H1 (cell line): ENCODE results near the gene NEK3. TPM values are rescaled to one million over a fixed set of nuclear protein-coding genes. Genes with fewer than 3 reads are reported as not detected.

ENCODE experiments used
- CTCF ChIA-PET: fragments of 300-600 bp; sonication (Branson Sonifier 250); formaldehyde crosslinking; loops from one replicate; lab custom pipeline; 2021; ENCODE audit not compliant: partially characterized antibody; lab: Charles Lee
- POLR2A ChIA-PET: fragments of 300-600 bp; sonication (Branson Sonifier 250); formaldehyde crosslinking; loops from one replicate; lab custom pipeline; 2021; ENCODE audit warnings: inconsistent platforms; ENCODE audit not compliant: partially characterized antibody; lab: Charles Lee
- DNase-seq, 2 experiments: peaks; one replicate each; pipeline versions ENCODE4 v3.0.0 to v3.0.0-alpha.2; 2010 to 2022; ENCODE audit warnings: low spot score in 2 of 2, low read depth in 1 of 2, mixed read lengths in 1 of 2
- FAIRE-seq: peaks from 2 replicates; lab custom pipeline; 2011; peaks lifted over from hg19 to GRCh38; lab: Jason Lieb, UNC
- H2AFZ ChIP-seq: 2 replicates; pipeline ENCODE4 v1.8.1; 2012; ENCODE audit warnings: low read length, inconsistent platforms
- H2AK5ac ChIP-seq: 2 replicates; pipeline ENCODE4 v1.6.1; 2013; ENCODE audit warnings: low read depth, low read length
- H2BK120ac ChIP-seq: replicated peaks from 2 replicates; pipeline ENCODE3; 2013; ENCODE audit warnings: low read depth, low read length, inconsistent platforms
- H2BK12ac ChIP-seq: 2 replicates; pipeline ENCODE4 v1.6.1; 2013; ENCODE audit warnings: low read depth, low read length
- H2BK15ac ChIP-seq: 2 replicates; pipeline ENCODE4 v1.6.1; 2013; ENCODE audit warnings: low read length
- H2BK20ac ChIP-seq: 2 replicates; pipeline ENCODE4 v1.6.1; 2013; ENCODE audit warnings: low read length
- H2BK5ac ChIP-seq: 2 replicates; pipeline ENCODE4 v1.6.1; 2013; ENCODE audit warnings: low read depth, low read length
- H3K14ac ChIP-seq: 2 replicates; pipeline ENCODE4 v1.6.1; 2013; ENCODE audit warnings: inconsistent platforms; ENCODE audit not compliant: insufficient read length
- H3K18ac ChIP-seq: 2 replicates; pipeline ENCODE4 v1.6.1; 2013; ENCODE audit warnings: low read length; ENCODE audit errors: extremely low read depth
- H3K23ac ChIP-seq: 2 replicates; pipeline ENCODE4 v1.6.1; 2013; ENCODE audit warnings: inconsistent platforms; ENCODE audit not compliant: insufficient read length
- H3K23me2 ChIP-seq: 2 replicates; pipeline ENCODE4 v1.6.1; 2013; ENCODE audit warnings: low read depth, low read length
- H3K27ac ChIP-seq: 2 replicates; pipeline ENCODE4 v1.6.1; 2011; ENCODE audit warnings: low read depth, low read length, inconsistent platforms
- H3K27me3 ChIP-seq, 4 experiments: replicated peaks in 1 of 4; 1 replicate in 1 of 4; 2 replicates in 3 of 4; pipeline versions ENCODE4 v1.6.1 to v1.8.1; 2011 to 2013; ENCODE audit warnings: low read length in 3 of 4, mild to moderate bottlenecking in 3 of 4, inconsistent platforms in 2 of 4, mixed read lengths in 2 of 4, moderate library complexity in 1 of 4; ENCODE audit not compliant: control insufficient read depth in 3 of 4, insufficient read depth in 3 of 4; ENCODE audit errors: extremely low read depth in 1 of 4
- H3K36me3 ChIP-seq, 4 experiments: 2 replicates each; pipeline versions ENCODE4 v1.6.1 to v1.8.1; 2011 to 2013; ENCODE audit warnings: mild to moderate bottlenecking in 4 of 4, low read length in 3 of 4, moderate library complexity in 2 of 4, control low read depth in 1 of 4, inconsistent platforms in 1 of 4; ENCODE audit not compliant: insufficient read depth in 4 of 4, control insufficient read depth in 2 of 4
- H3K4ac ChIP-seq: replicated peaks from 2 replicates; pipeline ENCODE3; 2013; ENCODE audit warnings: low read length, low read depth, mixed read lengths, inconsistent platforms; ENCODE audit not compliant: insufficient read length
- H3K4me1 ChIP-seq, 4 experiments: replicated peaks in 1 of 4; 1 replicate in 1 of 4; 2 replicates in 3 of 4; pipeline versions ENCODE4 v1.6.1 to v1.8.1; 2011 to 2013; ENCODE audit warnings: low read length in 3 of 4, inconsistent platforms in 2 of 4, mixed read lengths in 1 of 4; ENCODE audit not compliant: insufficient read depth in 4 of 4, control insufficient read depth in 3 of 4
- H3K4me2 ChIP-seq, 2 experiments: 2 replicates each; pipeline versions ENCODE4 v1.6.1 to v1.8.1; 2011 to 2013; ENCODE audit warnings: low read depth in 2 of 2, low read length in 2 of 2, control low read depth in 1 of 2, inconsistent platforms in 1 of 2, mild to moderate bottlenecking in 1 of 2; ENCODE audit not compliant: insufficient read depth in 1 of 2
- H3K4me3 ChIP-seq, 4 experiments: fragments of 200-600, 300-600 bp in 1 of 4; sonication (generic), shearing (Covaris generic), sonication (Bioruptor Twin) in 1 of 4; 2 replicates each; pipeline versions ENCODE4 v1.5.1 to v1.8.1; 2011 to 2016; ENCODE audit warnings: low read length in 4 of 4, low read depth in 3 of 4, control low read depth in 2 of 4, inconsistent platforms in 2 of 4, mild to moderate bottlenecking in 2 of 4, mixed read lengths in 1 of 4, moderate library complexity in 1 of 4; ENCODE audit not compliant: insufficient read depth in 2 of 4; ENCODE audit errors: extremely low read depth in 1 of 4
- H3K56ac ChIP-seq: replicated peaks from 2 replicates; pipeline ENCODE3; 2013; ENCODE audit warnings: low read depth, mild to moderate bottlenecking, mixed read lengths, low read length, inconsistent platforms; ENCODE audit not compliant: insufficient read length
- H3K79me1 ChIP-seq: 2 replicates; pipeline ENCODE4 v1.6.1; 2013; ENCODE audit warnings: low read depth, low read length, control low read depth
- H3K79me2 ChIP-seq, 2 experiments: 2 replicates each; pipeline versions ENCODE4 v1.6.1 to v1.8.1; 2012 to 2013; ENCODE audit warnings: low read length in 2 of 2, mild to moderate bottlenecking in 2 of 2, inconsistent platforms in 1 of 2; ENCODE audit not compliant: insufficient read depth in 2 of 2, control insufficient read depth in 1 of 2
- H3K9ac ChIP-seq, 4 experiments: replicated peaks in 1 of 4; 1 replicate in 1 of 4; 2 replicates in 3 of 4; pipeline versions ENCODE4 v1.6.1 to v1.8.1; 2011 to 2013; ENCODE audit warnings: low read depth in 3 of 4, low read length in 3 of 4, control low read depth in 2 of 4, mild to moderate bottlenecking in 2 of 4, moderate library complexity in 2 of 4, inconsistent platforms in 1 of 4; ENCODE audit errors: extremely low read depth in 1 of 4
- H3K9me3 ChIP-seq, 2 experiments: 2 replicates each; pipeline versions ENCODE4 v1.6.1 to v1.8.1; 2012 to 2013; ENCODE audit warnings: mild to moderate bottlenecking in 2 of 2, moderate library complexity in 2 of 2, control low read depth in 1 of 2, inconsistent platforms in 1 of 2, low read depth in 1 of 2, low read length in 1 of 2, mixed read lengths in 1 of 2; ENCODE audit not compliant: insufficient read depth in 2 of 2
- H4K20me1 ChIP-seq, 2 experiments: replicated peaks in 1 of 2; 2 replicates each; pipeline versions ENCODE3 to v1.8.1; 2011 to 2013; ENCODE audit warnings: inconsistent platforms in 2 of 2, low read length in 2 of 2, mild to moderate bottlenecking in 1 of 2; ENCODE audit not compliant: insufficient read depth in 2 of 2, control insufficient read depth in 1 of 2
- H4K5ac ChIP-seq: 2 replicates; pipeline ENCODE4 v1.6.1; 2013; ENCODE audit warnings: low read length, low read depth, mixed read lengths, inconsistent platforms; ENCODE audit not compliant: insufficient read length
- H4K8ac ChIP-seq: 2 replicates; pipeline ENCODE4 v1.8.0; 2013; ENCODE audit warnings: mild to moderate bottlenecking, moderate library complexity, low read length, inconsistent platforms; ENCODE audit not compliant: insufficient read depth; ENCODE audit errors: extremely low read depth
- H4K91ac ChIP-seq: replicated peaks from 2 replicates; pipeline ENCODE3; 2013; ENCODE audit warnings: low read length, mixed read lengths, inconsistent platforms; ENCODE audit not compliant: insufficient read length
- CHD1 ChIP-seq: IDR thresholded peaks from 2 replicates; pipeline ENCODE4 v1.6.1; 2012; ENCODE audit warnings: low read depth, low read length, improper control_type of control experiment
- CHD2 ChIP-seq: IDR thresholded peaks from 2 replicates; pipeline ENCODE4 v1.6.1; 2012; ENCODE audit warnings: low read length, improper control_type of control experiment
- EGR1 ChIP-seq: IDR thresholded peaks from 2 replicates; pipeline ENCODE4 v1.6.1; 2011; ENCODE audit warnings: low read depth, low read length, borderline replicate concordance
- EZH2 ChIP-seq: fragments of 200-600 bp; sonication (generic); IDR thresholded peaks from 2 replicates; pipeline ENCODE4 v1.7.1; 2012; ENCODE audit warnings: low read depth, mild to moderate bottlenecking, moderate library complexity, low read length, inconsistent platforms; ENCODE audit not compliant: severe bottlenecking
- RAD21 ChIP-seq, 2 experiments: IDR thresholded peaks in 1 of 2; conservative IDR thresholded peaks in 1 of 2; 2 replicates each; pipeline ENCODE4 v1.6.1; 2011; ENCODE audit warnings: low read depth in 2 of 2, low read length in 2 of 2, improper control_type of control experiment in 1 of 2, inconsistent platforms in 1 of 2, mild to moderate bottlenecking in 1 of 2, moderate library complexity in 1 of 2
- RBBP5 ChIP-seq: IDR thresholded peaks from 2 replicates; pipeline ENCODE4 v1.7.1; 2012; ENCODE audit warnings: low read depth, mild to moderate bottlenecking, inconsistent platforms, low read length, moderate library complexity, borderline replicate concordance
- RFX5 ChIP-seq: IDR thresholded peaks from 2 replicates; pipeline ENCODE4 v1.6.1; 2011; ENCODE audit warnings: low read depth, low read length, improper control_type of control experiment, borderline replicate concordance
- SP2 ChIP-seq: IDR thresholded peaks from 2 replicates; pipeline ENCODE4 v1.6.1; 2012; ENCODE audit warnings: mild to moderate bottlenecking, low read length, inconsistent platforms
- WGBS, 2 experiments: shearing (Covaris generic) in 1 of 2; methylation state at CpG; one replicate each; pipeline versions ENCODE4 v1.1.6 to v1.1.7; 2013 to 2015; ENCODE audit warnings: low lambda C conversion rate in 2 of 2, mixed read lengths in 2 of 2, inconsistent platforms in 1 of 2, low coverage in 1 of 2, missing lambda C conversion rate in 1 of 2; ENCODE audit not compliant: insufficient replicate concordance in 2 of 2, insufficient coverage in 1 of 2, insufficient read length in 1 of 2; ENCODE audit errors: extremely low coverage in 1 of 2, missing lambda C conversion rate in 1 of 2; 5-methylcytosine and 5-hydroxymethylcytosine counted together
- polyA plus RNA-seq, 7 experiments: library from polyadenylated mRNA; depleted of rRNA in 3 of 7; stranded (reverse) in 5 of 7; unstranded in 2 of 7; fragments of >200 nt in 5 of 7; fragments of 200-250 nt in 2 of 7; gene quantifications; 1 replicate in 5 of 7; 2 replicates in 1 of 7; 4 replicates in 1 of 7; pipeline versions ENCODE4 v1.2.1 to v1.2.3, GENCODE V29; 2011 to 2013; ENCODE audit warnings: missing spikeins in 2 of 7, mixed read lengths in 2 of 7
- total RNA-seq: library from RNA; stranded (reverse); fragmentation: NEBNext Ultra II Directional; extraction: Animal tissue kit (Norgen Biotek cat#: 25700); gene quantifications from 2 replicates; pipeline ENCODE4 v1.2.1, GENCODE V29; 2021

Gene NEK3
- total and polyA plus RNA-seq, 2 of the 8 experiments (the other 6 are each of a cell fraction or from before 2014, with no cell fraction given), result 11.4 to 26.0 TPM

- H2BK15ac ChIP-seq, result no peak overlapping the region
- H3K4me2 ChIP-seq, result no peak overlapping the region
- H3K23ac ChIP-seq, result no peak overlapping the region
- no peak overlapping the region for H3K27ac ChIP-seq
- no peaks in the 10 kb centered on the region for H3K23me2 ChIP-seq
- H3K14ac ChIP-seq, result no peak overlapping the region
- H2BK5ac ChIP-seq, result no peak overlapping the region
- DNase-seq (no peak), FAIRE-seq (no peak)
- no peak overlapping the region for H3K9ac ChIP-seq
- no peaks in the 10 kb centered on the region for H3K79me1 ChIP-seq
- H3K4me3 ChIP-seq, result no peak overlapping the region
- no peak overlapping the region for H4K8ac ChIP-seq
- H3K4ac ChIP-seq, result no peak overlapping the region
- no peak overlapping the region for H2BK120ac ChIP-seq
- 83% methylated on average over 1 of the region's 1 CpG; no CpG with 5 or more reads in 1 of the 2 experiments for WGBS, 2 experiments
- no peak overlapping the region for H4K5ac ChIP-seq
- no peak overlapping the region for H2AFZ ChIP-seq
- H3K79me2 ChIP-seq, result no peaks in the 10 kb centered on the region
- CTCF ChIA-PET, result interaction anchor here (1.3 kb wide), 1 partner anchor 114 kb away, joined by 3 read pairs; no protein-coding TSS in a partner anchor
- peaks cover 0 to 2% of the 10 kb centered on the region in 2 experiments; a peak in 2 of 4 replicates for H3K9me3 ChIP-seq
- H3K56ac ChIP-seq, result no peak overlapping the region
- no peak overlapping the region for H2BK20ac ChIP-seq
- no peaks in the 10 kb centered on the region for H3K4me1 ChIP-seq
- no peak overlapping the region for H2BK12ac ChIP-seq
- no peak overlapping the region for H3K18ac ChIP-seq
- H4K91ac ChIP-seq, result no peak overlapping the region
- TF ChIP-seq SP2, result no peak
- TF ChIP-seq EZH2, result no peak
- no peak for TF ChIP-seq CHD1
- TF ChIP-seq RBBP5, result no peak
- TF ChIP-seq EGR1, result no peak
- TF ChIP-seq RFX5, result no peak
- no peak for TF ChIP-seq CHD2
- TF ChIP-seq RAD21 (IDR thresholded peaks at IDR 0.05 in 1 of 2, conservative IDR thresholded peaks at IDR 0.05 in 1 of 2; ENCODE audit: low read depth in 2 of 2, low read length in 2 of 2), result no peak
- H4K20me1 ChIP-seq, result no peaks in the 10 kb centered on the region
- H3K36me3 ChIP-seq, result no peaks in the 10 kb centered on the region
- POLR2A ChIA-PET, result no interaction called here
- H3K27me3 ChIP-seq, result no peaks in the 10 kb centered on the region
- no peak overlapping the region for H2AK5ac ChIP-seq
These were observed 46.8 kb downstream of the NEK3 start for GRCh38 chr13:52112591-52112990.
